IMR-90 (cell line): ENCODE measurements around the gene C1QTNF1. TPM values are rescaled to one million over a fixed set of nuclear protein-coding genes. Genes with fewer than 3 reads are reported as not detected.

Source experiments
- ATAC-seq: fragments of 200-7000 bp; cut with Tn5 transposase; 2 replicates; pipeline ENCODE4 v1.9.1; 2020; ENCODE audit warnings: low read depth, mild to moderate bottlenecking, moderate library complexity
- BruUV-seq: library from RNA; stranded (reverse); fragments of 400-500 nt; replicated peaks from 2 replicates; lab custom pipeline; 2021; lab: Mats Ljungman, UMichigan
- CTCF ChIA-PET: fragments of 300-600 bp; formaldehyde crosslinking; extraction: SDS; loops from one replicate; lab custom pipeline; 2021; ENCODE audit warnings: antibody characterized with exemption; lab: Yijun Ruan, JAX
- POLR2A ChIA-PET: fragments of 300-600 bp; sonication (Branson Sonifier 250); formaldehyde crosslinking; loops from one replicate; lab custom pipeline; 2022; ENCODE audit warnings: antibody characterized with exemption; ENCODE audit not compliant: unreplicated experiment; lab: Charles Lee
- DNase-seq: peaks from one replicate; pipeline ENCODE4 v3.0.0; 2013
- H2AFZ ChIP-seq: replicated peaks from 2 replicates; pipeline ENCODE3; 2013; ENCODE audit warnings: low read length, mild to moderate bottlenecking; ENCODE audit not compliant: poor library complexity
- H2AK5ac ChIP-seq: 2 replicates; pipeline ENCODE4 v1.6.1; 2013; ENCODE audit warnings: low read depth, low read length, inconsistent platforms
- H2AK9ac ChIP-seq: replicated peaks from 2 replicates; pipeline ENCODE3; 2013; ENCODE audit warnings: mild to moderate bottlenecking, low read depth, low read length, moderate library complexity; ENCODE audit not compliant: poor library complexity
- H2BK120ac ChIP-seq: 2 replicates; pipeline ENCODE4 v1.6.1; 2013; ENCODE audit warnings: low read depth, low read length, inconsistent platforms
- H2BK15ac ChIP-seq: 3 replicates; pipeline ENCODE4 v1.6.1; 2013; ENCODE audit warnings: low read depth, low read length, inconsistent platforms
- H2BK20ac ChIP-seq: 2 replicates; pipeline ENCODE4 v1.6.1; 2013; ENCODE audit warnings: low read depth, mild to moderate bottlenecking, inconsistent platforms, low read length, moderate library complexity
- H2BK5ac ChIP-seq: 2 replicates; pipeline ENCODE4 v1.6.1; 2013; ENCODE audit warnings: mild to moderate bottlenecking, low read depth, low read length, inconsistent platforms; ENCODE audit not compliant: poor library complexity, severe bottlenecking
- H3K14ac ChIP-seq: replicated peaks from 2 replicates; pipeline ENCODE4 v1.6.1; 2013; ENCODE audit warnings: low read depth, low read length, inconsistent platforms
- H3K18ac ChIP-seq: 2 replicates; pipeline ENCODE4 v1.6.1; 2013; ENCODE audit warnings: low read depth, low read length, control low read depth
- H3K23ac ChIP-seq: 2 replicates; pipeline ENCODE4 v1.6.1; 2013; ENCODE audit warnings: low read depth, low read length, inconsistent platforms
- H3K27ac ChIP-seq: 2 replicates; pipeline ENCODE4 v1.5.1; 2013; ENCODE audit warnings: mild to moderate bottlenecking, control low read depth, low read length; ENCODE audit not compliant: insufficient read depth
- H3K27me3 ChIP-seq: 2 replicates; pipeline ENCODE4 v1.6.1; 2013; ENCODE audit warnings: low read length; ENCODE audit not compliant: control insufficient read depth, insufficient read depth
- H3K36me3 ChIP-seq: 2 replicates; pipeline ENCODE4 v1.6.1; 2013; ENCODE audit warnings: low read length, mixed read lengths; ENCODE audit not compliant: control insufficient read depth, insufficient read depth
- H3K4ac ChIP-seq: 2 replicates; pipeline ENCODE4 v1.6.1; 2013; ENCODE audit warnings: low read depth, low read length, inconsistent platforms
- H3K4me1 ChIP-seq: 2 replicates; pipeline ENCODE4 v1.6.1; 2013; ENCODE audit warnings: low read length, mixed read lengths; ENCODE audit not compliant: control insufficient read depth, insufficient read depth
- H3K4me2 ChIP-seq: 2 replicates; pipeline ENCODE4 v1.6.1; 2013; ENCODE audit warnings: low read depth, mild to moderate bottlenecking, control low read depth, low read length, moderate library complexity
- H3K4me3 ChIP-seq: 2 replicates; pipeline ENCODE4 v1.5.1; 2013; ENCODE audit warnings: low read depth, mild to moderate bottlenecking, control low read depth, low read length, moderate library complexity; ENCODE audit not compliant: insufficient read depth
- H3K56ac ChIP-seq: 2 replicates; pipeline ENCODE4 v1.6.1; 2013; ENCODE audit warnings: low read length, inconsistent platforms; ENCODE audit not compliant: insufficient read depth; ENCODE audit errors: extremely low read depth
- H3K79me1 ChIP-seq, 2 experiments: 2 replicates each; pipeline ENCODE4 v1.6.1; 2013; ENCODE audit warnings: low read length in 2 of 2, inconsistent platforms in 1 of 2, low read depth in 1 of 2
- H3K9ac ChIP-seq: 2 replicates; pipeline ENCODE4 v1.6.1; 2013; ENCODE audit warnings: low read depth, low read length, control low read depth
- H3K9me1 ChIP-seq: 2 replicates; pipeline ENCODE4 v1.6.1; 2013; ENCODE audit warnings: low read length, inconsistent platforms; ENCODE audit not compliant: insufficient read depth
- H3K9me3 ChIP-seq: 2 replicates; pipeline ENCODE4 v1.6.1; 2013; ENCODE audit warnings: low read length; ENCODE audit not compliant: control insufficient read depth, insufficient read depth
- H4K20me1 ChIP-seq: 2 replicates; pipeline ENCODE4 v1.6.1; 2013; ENCODE audit warnings: low read length, inconsistent platforms; ENCODE audit not compliant: insufficient read depth
- H4K5ac ChIP-seq: 2 replicates; pipeline ENCODE4 v1.6.1; 2013; ENCODE audit warnings: mild to moderate bottlenecking, low read depth, low read length, control low read depth
- H4K8ac ChIP-seq, 2 experiments: 2 replicates each; pipeline ENCODE4 v1.6.1; 2013; ENCODE audit warnings: low read depth in 2 of 2, low read length in 2 of 2, control low read depth in 1 of 2, inconsistent platforms in 1 of 2
- H4K91ac ChIP-seq: 2 replicates; pipeline ENCODE4 v1.6.1; 2013; ENCODE audit warnings: low read depth, low read length, inconsistent platforms; ENCODE audit not compliant: insufficient read depth
- MAZ ChIP-seq: IDR thresholded peaks from 2 replicates; pipeline ENCODE4 v1.6.1; 2012; ENCODE audit warnings: low read depth, mild to moderate bottlenecking, low read length, improper control_type of control experiment, moderate library complexity, borderline replicate concordance
- MXI1 ChIP-seq: IDR thresholded peaks from 2 replicates; pipeline ENCODE4 v1.6.1; 2012; ENCODE audit warnings: low read depth, mild to moderate bottlenecking, low read length, moderate library complexity, borderline replicate concordance
- USF2 ChIP-seq: fragments of 150-350 bp; IDR thresholded peaks from 2 replicates; pipeline ENCODE4 v1.6.1; 2017; ENCODE audit warnings: mild to moderate bottlenecking, antibody characterized with exemption, low read length, low read depth
- WGBS, 2 experiments: methylation state at CpG; one replicate each; pipeline versions ENCODE4 v1.1.5 to v1.1.7; 2013; ENCODE audit warnings: missing lambda C conversion rate in 2 of 2; ENCODE audit not compliant: insufficient read length in 1 of 2; ENCODE audit errors: extremely low coverage in 2 of 2; 5-methylcytosine and 5-hydroxymethylcytosine counted together
- dilution Hi-C: fragments of 300-500 bp; cut with HindIII; formaldehyde crosslinking; loops from one replicate; pipeline ENCODE4 v1.14.3; 2018; ENCODE audit warnings: low sequenced_read_pairs; ENCODE audit not compliant: unreplicated experiment
- in situ Hi-C: fragments of 300-500 bp; cut with MboI; formaldehyde crosslinking; loops from 3 replicates; pipeline ENCODE4 v1.14.3; 2019; ENCODE audit warnings: low sequenced_read_pairs, inconsistent platforms, mixed read lengths
- intact Hi-C: fragments of 100-400 bp; cut with micrococcal nuclease; formaldehyde crosslinking; loops from 2 replicates; pipeline ENCODE4 v1.10.0; 2022
- polyA plus RNA-seq, 3 experiments: library from polyadenylated mRNA; depleted of rRNA; stranded (reverse); fragments of >200 nt; gene quantifications; 2 replicates each; pipeline ENCODE4 v1.2.3, GENCODE V29; 2012; ENCODE audit warnings: low replicate concordance in 1 of 3
- total RNA-seq: library from RNA; depleted of rRNA; stranded (reverse); fragments of >200 nt; gene quantifications from 2 replicates; pipeline ENCODE4 v1.2.3, GENCODE V29; 2012
- TF ChIP-seq, protein P1 (sequence below): conservative IDR thresholded peaks from 2 replicates; pipeline ENCODE4 v1.5.1; 2012; ENCODE audit warnings: mild to moderate bottlenecking, low read depth, low read length, improper control_type of control experiment

The C1QTNF1 gene
- total and polyA plus RNA-seq, 2 of the 4 experiments (the other 2 are of a cell fraction), result 3.4 to 8.4 TPM

GRCh38 chr17:79092567-79092966 is 68.6 kb downstream of the C1QTNF1 start:
- H3K4me3 ChIP-seq, result no peak overlapping the region
- H3K27ac ChIP-seq, result no peak overlapping the region
- CTCF ChIA-PET, result no interaction called here
- WGBS, 2 experiments, result 43% methylated on average over 2 of the region's 4 CpGs; no CpG with 5 or more reads in 1 of the 2 experiments
- peaks cover 30% of the 10 kb centered on the region for H3K27me3 ChIP-seq
- H3K36me3 ChIP-seq, result no peaks in the 10 kb centered on the region
- no peak overlapping the region for H3K14ac ChIP-seq
- no peak overlapping the region for H3K4ac ChIP-seq
- dilution Hi-C loops, result no loop called here
- no peak overlapping the region for H3K23ac ChIP-seq
- H3K9me1 ChIP-seq, result no peaks in the 10 kb centered on the region
- H3K9ac ChIP-seq, result no peak overlapping the region
- no peak overlapping the region for H2BK5ac ChIP-seq
- H3K18ac ChIP-seq, result no peak overlapping the region
- no peak overlapping the region for H2AFZ ChIP-seq
- H2BK20ac ChIP-seq, result no peak overlapping the region
- no peak overlapping the region for H3K4me2 ChIP-seq
- no peak overlapping the region for H3K56ac ChIP-seq
- no peaks in the 10 kb centered on the region for H3K79me1 ChIP-seq
- in situ Hi-C loops, result loop anchor here (25.0 kb wide), 1 partner anchor 620 kb away; no protein-coding TSS in a partner anchor
- H4K8ac ChIP-seq, result no peak overlapping the region
- H2AK5ac ChIP-seq, result no peak overlapping the region
- BruUV-seq, result no TSS peak
- no peak overlapping the region for H4K5ac ChIP-seq
- intact Hi-C loops, result no loop called here
- no peaks in the 10 kb centered on the region for H3K4me1 ChIP-seq
- H2BK120ac ChIP-seq, result no peak overlapping the region
- POLR2A ChIA-PET, result no interaction called here
- TF ChIP-seq MXI1 (no peak), USF2 (no peak), MAZ (no peak)
- TF ChIP-seq, protein P1, sequence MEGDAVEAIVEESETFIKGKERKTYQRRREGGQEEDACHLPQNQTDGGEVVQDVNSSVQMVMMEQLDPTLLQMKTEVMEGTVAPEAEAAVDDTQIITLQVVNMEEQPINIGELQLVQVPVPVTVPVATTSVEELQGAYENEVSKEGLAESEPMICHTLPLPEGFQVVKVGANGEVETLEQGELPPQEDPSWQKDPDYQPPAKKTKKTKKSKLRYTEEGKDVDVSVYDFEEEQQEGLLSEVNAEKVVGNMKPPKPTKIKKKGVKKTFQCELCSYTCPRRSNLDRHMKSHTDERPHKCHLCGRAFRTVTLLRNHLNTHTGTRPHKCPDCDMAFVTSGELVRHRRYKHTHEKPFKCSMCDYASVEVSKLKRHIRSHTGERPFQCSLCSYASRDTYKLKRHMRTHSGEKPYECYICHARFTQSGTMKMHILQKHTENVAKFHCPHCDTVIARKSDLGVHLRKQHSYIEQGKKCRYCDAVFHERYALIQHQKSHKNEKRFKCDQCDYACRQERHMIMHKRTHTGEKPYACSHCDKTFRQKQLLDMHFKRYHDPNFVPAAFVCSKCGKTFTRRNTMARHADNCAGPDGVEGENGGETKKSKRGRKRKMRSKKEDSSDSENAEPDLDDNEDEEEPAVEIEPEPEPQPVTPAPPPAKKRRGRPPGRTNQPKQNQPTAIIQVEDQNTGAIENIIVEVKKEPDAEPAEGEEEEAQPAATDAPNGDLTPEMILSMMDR, result no peak
- H2BK15ac ChIP-seq, result no peak overlapping the region
- H3K9me3 ChIP-seq, result no peaks in the 10 kb centered on the region
- peaks cover 3% of the 10 kb centered on the region; the same call in 1 of the 2 replicates for H4K20me1 ChIP-seq
- DNase-seq, result no peak
- no peak for ATAC-seq
- H4K91ac ChIP-seq, result no peak overlapping the region
- no peak overlapping the region for H2AK9ac ChIP-seq
